ENCODE measurements around the gene EIF3D.
A peak's percentile ranks its signal among the peaks of the same experiment; 100 is the strongest.

EIF3D gene

GRCh38 chr22:36491155-36491554 lies 37.8 kb downstream of the EIF3D start:
- H3K4me2 ChIP-seq: peak overlapping the region; percentile 81
- TF ChIP-seq Cebpa-rat (IDR thresholded peaks at IDR 0.05): no peak

GRCh38 chr22:36486619-36487384 lies 42.2 kb downstream of the EIF3D start:
- peaks cover 57% of the 10 kb centered on the region for H3K36me3 ChIP-seq
- no peak for TF ChIP-seq Cebpa-rat (IDR thresholded peaks at IDR 0.05)
- H3K9me3 ChIP-seq: peaks cover 16% of the 10 kb centered on the region

More at GRCh38 chr22:36491155-36491554, 37.8 kb downstream of the EIF3D start:
- H4K20me1 ChIP-seq: no peaks in the 10 kb centered on the region
- peaks cover 46% of the 10 kb centered on the region for H3K4me1 ChIP-seq
- H3K27ac ChIP-seq: peak overlapping the region; percentile 79
- H3K27me3 ChIP-seq: no peaks in the 10 kb centered on the region
- peaks cover 16% of the 10 kb centered on the region for H3K9me3 ChIP-seq
- peaks cover 65% of the 10 kb centered on the region for H3K36me3 ChIP-seq
- no peak overlapping the region; the same call in 1 of the 2 replicates for H3K9ac ChIP-seq
- no peak overlapping the region for H3K4me3 ChIP-seq

GRCh38 chr22:36481393-36482168 lies 47.4 kb downstream of the EIF3D start, which contains the start of gene TXN2:
TXN2 (minus strand) TSS chr22:36481640; CDS start chr22:36480837, 803 bp downstream.
- H3K36me3 ChIP-seq: peaks cover 49% of the 10 kb centered on the region
- H3K9me3 ChIP-seq: no peaks in the 10 kb centered on the region
- peak within 1 kb of the TSS; percentile 97 for H3K27ac ChIP-seq
- H3K4me3 ChIP-seq: peak within 1 kb of the TSS; percentile 74
- H3K9ac ChIP-seq: peak within 1 kb of the TSS; percentile 93
- H3K27me3 ChIP-seq: no peaks in the 10 kb centered on the region
- H4K20me1 ChIP-seq: no peaks in the 10 kb centered on the region
- no peak for TF ChIP-seq Cebpa-rat (IDR thresholded peaks at IDR 0.05)
- H3K4me1 ChIP-seq: peaks cover 29% of the 10 kb centered on the region
- H3K4me2 ChIP-seq: peak within 1 kb of the TSS; percentile 89

More at GRCh38 chr22:36486619-36487384, 42.2 kb downstream of the EIF3D start:
- peaks cover 23% of the 10 kb centered on the region for H3K4me1 ChIP-seq
- H3K4me3 ChIP-seq: no peak overlapping the region
- no peak overlapping the region for H3K4me2 ChIP-seq
- H3K9ac ChIP-seq: no peak overlapping the region
- H4K20me1 ChIP-seq: no peaks in the 10 kb centered on the region
- no peak overlapping the region for H3K27ac ChIP-seq
- H3K27me3 ChIP-seq: no peaks in the 10 kb centered on the region

GRCh38 chr22:36480941-36481392 lies 48.0 kb downstream of the EIF3D start:
- Histone ChIP-seq H3K27ac (peak overlapping the region; percentile 97), H3K4me1 (peaks cover 29% of the 10 kb centered on the region), H3K4me2 (peak overlapping the region; percentile 89), H3K4me3 (peak overlapping the region; percentile 74), H3K36me3 (peaks cover 50% of the 10 kb centered on the region), H3K9me3 (no peaks in the 10 kb centered on the region), H3K27me3 (no peaks in the 10 kb centered on the region), H4K20me1 (no peaks in the 10 kb centered on the region), H3K9ac (peak overlapping the region; percentile 93)
- TF ChIP-seq Cebpa-rat (IDR thresholded peaks at IDR 0.05): no peak

- Histone ChIP-seq H4K20me1 (no peaks in the 10 kb centered on the region), H3K4me1 (peaks cover 36% of the 10 kb centered on the region), H3K4me2 (no peak overlapping the region; the same call in 1 of the 2 replicates), H3K9me3 (no peaks in the 10 kb centered on the region), H3K36me3 (peaks cover 70% of the 10 kb centered on the region), H3K9ac (no peak overlapping the region), H3K27ac (no peak overlapping the region), H3K4me3 (no peak overlapping the region), H3K27me3 (no peaks in the 10 kb centered on the region)
- TF ChIP-seq Cebpa-rat (IDR thresholded peaks at IDR 0.05): no peak
These were observed 50.0 kb downstream of the EIF3D start for GRCh38 chr22:36478966-36479365.

GRCh38 chr22:36475341-36475740 lies 53.6 kb downstream of the EIF3D start:
- H3K27ac ChIP-seq: no peak overlapping the region
- peaks cover 94% of the 10 kb centered on the region for H3K36me3 ChIP-seq
- no peaks in the 10 kb centered on the region for H3K27me3 ChIP-seq
- H3K4me3 ChIP-seq: no peak overlapping the region
- no peak for TF ChIP-seq Cebpa-rat (IDR thresholded peaks at IDR 0.05)
- H3K9me3 ChIP-seq: no peaks in the 10 kb centered on the region
- H3K4me1 ChIP-seq: peaks cover 52% of the 10 kb centered on the region
- H3K9ac ChIP-seq: no peak overlapping the region
- no peak overlapping the region for H3K4me2 ChIP-seq
- no peaks in the 10 kb centered on the region for H4K20me1 ChIP-seq

GRCh38 chr22:36472689-36473088 lies 56.3 kb downstream of the EIF3D start:
- Histone ChIP-seq H3K4me2 (peak overlapping the region; percentile 69), H3K9me3 (no peaks in the 10 kb centered on the region), H3K27ac (0 out of 2 replicates have a peak overlapping the region, but pooled peaks have one; percentile 26), H3K4me1 (peaks cover 70% of the 10 kb centered on the region), H3K4me3 (no peak overlapping the region), H3K27me3 (no peaks in the 10 kb centered on the region), H3K9ac (0 out of 2 replicates have a peak overlapping the region, but pooled peaks have one; percentile 19), H4K20me1 (no peaks in the 10 kb centered on the region), H3K36me3 (peaks cover 67% of the 10 kb centered on the region)
- TF ChIP-seq Cebpa-rat (IDR thresholded peaks at IDR 0.05): no peak

- H3K27ac ChIP-seq: peak overlapping the region; percentile 32
- H3K9me3 ChIP-seq: no peaks in the 10 kb centered on the region
- peak overlapping the region; percentile 49; the same call in 1 of the 2 replicates for H3K9ac ChIP-seq
- peaks cover 54% of the 10 kb centered on the region for H3K36me3 ChIP-seq
- H3K27me3 ChIP-seq: no peaks in the 10 kb centered on the region
- H3K4me1 ChIP-seq: peaks cover 83% of the 10 kb centered on the region
- no peaks in the 10 kb centered on the region for H4K20me1 ChIP-seq
- no peak for TF ChIP-seq Cebpa-rat (IDR thresholded peaks at IDR 0.05)
- H3K4me2 ChIP-seq: peak overlapping the region; percentile 88
- no peak overlapping the region for H3K4me3 ChIP-seq
These were observed 57.6 kb downstream of the EIF3D start for GRCh38 chr22:36471341-36471821.

GRCh38 chr22:36470994-36471331 lies 58.0 kb downstream of the EIF3D start:
- Histone ChIP-seq H3K9ac (peak overlapping the region; percentile 49; the same call in 1 of the 2 replicates), H3K27ac (peak overlapping the region; percentile 32)

More at GRCh38 chr22:36470994-36471331, 58.0 kb downstream of the EIF3D start:
- Histone ChIP-seq H4K20me1 (no peaks in the 10 kb centered on the region), H3K36me3 (peaks cover 50% of the 10 kb centered on the region), H3K27me3 (no peaks in the 10 kb centered on the region), H3K9me3 (no peaks in the 10 kb centered on the region), H3K4me2 (peak overlapping the region; percentile 88), H3K4me3 (no peak overlapping the region), H3K4me1 (peaks cover 88% of the 10 kb centered on the region)
- TF ChIP-seq Cebpa-rat (IDR thresholded peaks at IDR 0.05): no peak

Data from BLaER1 (cell line).